Heart left ventricle (tissue), 13 donors: ENCODE measurements around the gene POFUT2.

ENCODE experiments used
- POLR2A ChIP-seq, 2 donors: fragments of 450-650 bp; IDR thresholded peaks; one replicate each; pipeline ENCODE4 v1.6.1; 2017; ENCODE audit warnings: antibody characterized with exemption in 2 of 2, mild to moderate bottlenecking in 2 of 2, moderate library complexity in 2 of 2
- TF ChIP-seq, protein P1 (sequence below), 12 donors: fragments of 200-600 bp; sonication (generic) in 4 of 12; IDR thresholded peaks; one replicate each; pipeline versions ENCODE4 v1.5.0 to v1.8.0; 2018 to 2022; ENCODE audit warnings: antibody characterized with exemption in 12 of 12, mild to moderate bottlenecking in 5 of 12
- donor health status: ischemic (EF 13 %, LVEDD 7.1; RV severe dilation, severe dysfunction).
- donor health status: DM: no; HTN: yes; CAD: no.
- donor health status: DM: no; HTN: no; CAD: no.
- donor health status: ischemic (EF 25% LVEDD 6.9; RV normal size, moderate dysfunction).
- donor health status: ischemic (EF 25% LVEDD 5.7; RV mildly dilated, moderate dysfunction).
- donor health status: ischemic (EF 35%, LVEDD 5.7; RV mildly dilated, moderate dysfunction).
- donor health status: nonischemic (EF 11% LVEDD 7.7; RV severe dilation, severe dysfunction).
- donor health status: DM: yes; HTN: yes; CAD: no.
- donor health status: PGD.
- donor health status: ischemic (EF 29% LVEDD 5.4; RV normal size, mild dysfunction).
- donor health status: nonischemic (EF 23%, LVEDD 6.1; RV moderate dilation, normal function).

DNA sequence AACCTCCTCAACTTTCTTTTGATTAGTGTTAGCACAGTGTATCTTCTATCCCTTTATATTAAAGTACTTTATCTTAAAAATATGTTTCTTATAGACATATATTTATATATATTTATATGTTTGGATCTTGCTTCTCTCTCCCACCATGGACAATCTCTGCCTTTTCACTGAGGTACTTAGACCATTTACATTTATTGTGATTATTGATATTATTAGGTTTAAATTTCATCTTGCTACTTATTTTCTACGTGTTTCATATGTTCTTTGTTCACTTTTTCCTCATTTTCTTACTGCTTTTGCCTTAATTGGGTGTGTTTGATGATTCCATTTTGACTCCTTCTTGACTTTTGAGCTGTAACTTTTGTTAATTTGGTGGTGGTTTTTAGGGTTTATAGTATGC is 70.7 kb downstream of the POFUT2 start:
- no peak for TF ChIP-seq POLR2A (IDR thresholded peaks at IDR 0.05)
- TF ChIP-seq, protein P1, sequence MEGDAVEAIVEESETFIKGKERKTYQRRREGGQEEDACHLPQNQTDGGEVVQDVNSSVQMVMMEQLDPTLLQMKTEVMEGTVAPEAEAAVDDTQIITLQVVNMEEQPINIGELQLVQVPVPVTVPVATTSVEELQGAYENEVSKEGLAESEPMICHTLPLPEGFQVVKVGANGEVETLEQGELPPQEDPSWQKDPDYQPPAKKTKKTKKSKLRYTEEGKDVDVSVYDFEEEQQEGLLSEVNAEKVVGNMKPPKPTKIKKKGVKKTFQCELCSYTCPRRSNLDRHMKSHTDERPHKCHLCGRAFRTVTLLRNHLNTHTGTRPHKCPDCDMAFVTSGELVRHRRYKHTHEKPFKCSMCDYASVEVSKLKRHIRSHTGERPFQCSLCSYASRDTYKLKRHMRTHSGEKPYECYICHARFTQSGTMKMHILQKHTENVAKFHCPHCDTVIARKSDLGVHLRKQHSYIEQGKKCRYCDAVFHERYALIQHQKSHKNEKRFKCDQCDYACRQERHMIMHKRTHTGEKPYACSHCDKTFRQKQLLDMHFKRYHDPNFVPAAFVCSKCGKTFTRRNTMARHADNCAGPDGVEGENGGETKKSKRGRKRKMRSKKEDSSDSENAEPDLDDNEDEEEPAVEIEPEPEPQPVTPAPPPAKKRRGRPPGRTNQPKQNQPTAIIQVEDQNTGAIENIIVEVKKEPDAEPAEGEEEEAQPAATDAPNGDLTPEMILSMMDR (IDR thresholded peaks at IDR 0.05) = no peak
